SH-SY5Y (cell line): ENCODE measurements around the gene SKIC8.

ENCODE experiments used
- GATA2 ChIP-seq: IDR thresholded peaks from 2 replicates; pipeline ENCODE4 v1.6.1; 2011; ENCODE audit warnings: mild to moderate bottlenecking, low read depth, low read length
- GATA3 ChIP-seq: IDR thresholded peaks from 2 replicates; pipeline ENCODE4 v1.6.1; 2011; ENCODE audit warnings: low read depth, mild to moderate bottlenecking, low read length, moderate library complexity

DNA sequence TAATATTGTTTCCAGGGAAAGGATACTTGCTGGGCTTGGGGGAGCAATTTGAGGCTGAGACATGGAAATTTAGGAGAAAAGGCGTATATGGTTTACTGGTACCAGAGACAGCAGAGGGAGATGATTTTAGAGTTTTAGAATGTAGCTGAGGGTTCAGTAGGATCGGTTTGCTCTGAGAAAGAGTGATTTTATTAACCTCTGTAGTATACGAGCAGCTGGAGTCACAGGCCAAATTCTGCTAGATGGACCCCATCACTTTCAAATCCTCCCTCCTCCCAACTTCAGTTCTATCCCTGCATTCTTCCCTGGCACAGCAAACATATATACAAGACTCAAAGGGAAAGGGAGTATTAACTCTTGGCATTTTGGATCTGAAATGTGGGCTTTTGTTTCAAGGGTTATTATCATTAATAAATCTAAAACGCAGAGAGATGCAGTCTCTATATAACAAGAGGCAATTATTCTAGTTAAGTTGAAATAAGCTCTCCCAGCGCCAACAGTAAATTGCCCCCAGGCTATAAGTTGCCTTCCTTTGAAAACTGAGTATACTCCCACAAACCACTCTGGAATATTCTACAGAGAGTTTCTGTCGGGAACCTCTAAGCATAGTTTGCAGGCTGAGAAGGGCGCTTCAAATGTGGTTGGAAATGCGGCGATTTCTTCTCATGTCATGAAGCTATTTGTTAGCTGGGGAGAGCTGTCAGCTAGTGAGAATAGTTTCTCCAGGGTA, 46.2 kb upstream of the SKIC8 start:
- no peak for TF ChIP-seq GATA2
- TF ChIP-seq GATA3: no peak
